Right renal cortex interstitium (tissue), 3 donors: ENCODE data around the gene LY6G5C. TPM values are rescaled to one million over a fixed set of nuclear protein-coding genes. Genes with fewer than 3 reads are reported as not detected.

Experiments
- DNase-seq, 3 donors: peaks; one replicate each; pipeline ENCODE4 v3.0.0-alpha.2; 2013; ENCODE audit warnings: low read depth in 3 of 3, low spot score in 2 of 3
- polyA plus RNA-seq, 3 donors: library from polyadenylated mRNA; unstranded; fragments of 120-200 nt; gene quantifications; one replicate each; pipeline ENCODE4 v1.2.1, GENCODE V29; 2013; ENCODE audit not compliant: insufficient read length in 3 of 3

LY6G5C gene
- polyA plus RNA-seq, 3 donors = 2.4 to 3.2 (median 2.5) TPM

DNA sequence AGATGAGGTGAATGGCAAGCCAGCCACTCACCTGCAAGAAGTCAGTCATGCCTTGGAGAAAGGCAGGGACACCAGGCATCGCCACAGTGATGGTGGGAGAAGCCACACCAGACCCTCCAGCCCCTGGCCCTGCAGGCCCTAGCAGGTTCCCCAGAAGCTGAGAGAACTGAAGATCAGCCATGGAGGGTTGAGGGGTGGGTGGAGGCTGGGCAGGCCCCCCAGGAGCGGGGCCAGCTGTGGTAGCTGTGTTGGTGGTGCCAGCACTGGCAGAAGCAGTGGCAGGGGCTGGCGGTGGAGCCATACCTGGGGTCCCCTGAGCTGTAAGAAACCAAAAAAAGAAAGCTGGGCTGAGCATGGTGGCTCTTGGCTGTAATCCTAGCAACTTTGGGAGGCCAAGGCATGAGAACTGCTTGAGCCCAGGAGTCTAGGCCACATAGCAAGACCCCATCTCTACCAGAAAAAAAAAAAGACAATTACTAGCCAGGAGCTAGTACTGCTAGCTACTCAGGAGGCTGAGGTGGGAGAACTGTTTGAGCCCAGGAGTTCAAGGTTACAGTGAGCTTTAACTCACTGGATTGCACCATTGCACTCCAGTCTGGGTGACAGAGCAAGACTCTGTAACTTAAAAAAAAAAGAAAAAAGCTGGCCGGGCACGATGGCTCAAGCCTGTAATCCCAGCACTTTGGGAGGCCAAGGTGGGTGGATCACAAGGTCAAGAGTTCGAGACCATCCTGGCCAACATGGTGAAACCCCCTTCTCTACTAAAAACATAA is 37.9 kb downstream of the LY6G5C start:
- DNase-seq = no peak

DNA sequence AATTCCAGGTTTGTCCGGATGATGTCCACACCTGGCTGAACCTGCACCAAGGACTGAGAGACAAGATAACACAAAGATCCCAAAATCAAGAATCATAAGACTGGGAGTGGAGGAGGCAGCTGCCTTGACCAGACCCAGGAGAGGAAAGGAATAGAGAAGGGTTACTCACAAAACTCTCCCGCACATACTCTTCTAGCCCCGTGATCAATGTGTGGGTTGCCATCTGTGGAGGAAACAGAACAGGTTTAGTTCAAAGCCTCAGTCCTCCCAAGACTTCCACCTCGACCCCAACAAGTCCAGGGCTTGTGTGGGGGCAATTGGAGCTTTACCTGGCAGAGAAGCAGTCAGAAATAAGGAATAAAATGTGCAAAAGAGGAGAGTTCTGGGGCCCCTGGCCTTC is 39.5 kb downstream of the LY6G5C start:
- DNase-seq = no peak

DNA sequence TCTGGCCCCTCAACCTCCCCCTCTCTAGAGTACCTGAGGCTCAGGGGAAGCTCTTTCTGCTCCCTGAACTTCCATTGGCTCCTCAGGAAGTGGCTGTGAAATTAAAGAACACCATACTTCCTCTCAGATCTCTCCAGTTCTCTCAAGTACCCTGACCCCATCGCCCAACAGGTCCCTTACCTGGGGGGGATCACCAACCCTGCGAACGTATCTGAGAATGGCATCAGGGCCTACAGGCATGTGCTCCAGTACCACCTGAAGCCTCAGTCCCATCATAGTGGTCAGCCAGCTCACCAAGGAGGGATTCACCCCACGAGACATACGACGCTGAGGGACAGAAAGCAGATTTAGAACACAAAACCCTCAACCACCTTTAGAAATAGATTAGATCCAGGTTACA is 40.3 kb downstream of the LY6G5C start:
- DNase-seq = no peak

DNA sequence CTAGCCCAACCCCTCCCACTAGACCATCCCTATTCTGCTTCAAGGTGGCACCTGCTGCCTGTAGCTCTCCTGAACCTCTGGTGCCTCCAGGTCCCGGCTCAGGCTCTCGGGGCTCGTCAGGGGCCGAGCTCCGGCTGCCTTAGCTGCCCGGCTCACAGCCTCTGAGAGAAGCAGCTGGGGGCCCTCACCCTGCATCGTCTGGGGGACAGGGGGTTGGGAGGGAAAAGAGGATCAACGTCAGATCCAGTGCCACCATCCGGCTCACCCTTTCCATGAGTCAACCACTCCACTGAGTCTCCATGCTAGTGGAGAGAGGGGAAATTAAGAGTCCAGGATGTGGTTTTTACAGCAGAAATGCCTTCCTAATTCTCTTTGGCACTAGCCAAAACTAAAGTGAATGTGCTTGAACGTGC is 41.4 kb downstream of the LY6G5C start:
- DNase-seq = no peak

DNA sequence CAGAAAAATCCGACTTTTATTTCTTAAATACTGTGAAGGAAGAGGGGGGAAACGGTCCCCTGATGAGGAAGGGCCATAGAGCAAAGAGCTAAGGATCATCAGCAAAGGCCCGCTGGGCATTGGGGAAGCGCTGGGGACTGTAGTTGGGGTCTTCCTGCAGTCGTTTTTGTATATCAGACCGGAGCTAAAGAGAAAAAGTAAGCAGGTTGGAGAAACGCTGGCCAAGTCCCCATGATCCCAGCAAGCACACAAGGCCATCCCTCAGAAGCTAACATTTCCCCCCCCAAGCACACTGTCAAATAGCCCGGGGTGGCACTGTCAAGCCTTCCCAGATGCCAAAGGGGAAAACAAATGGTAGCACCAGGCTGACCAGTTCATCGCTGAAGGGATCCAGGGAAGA is 41.8 kb downstream of the LY6G5C start:
- no peak for DNase-seq

DNA sequence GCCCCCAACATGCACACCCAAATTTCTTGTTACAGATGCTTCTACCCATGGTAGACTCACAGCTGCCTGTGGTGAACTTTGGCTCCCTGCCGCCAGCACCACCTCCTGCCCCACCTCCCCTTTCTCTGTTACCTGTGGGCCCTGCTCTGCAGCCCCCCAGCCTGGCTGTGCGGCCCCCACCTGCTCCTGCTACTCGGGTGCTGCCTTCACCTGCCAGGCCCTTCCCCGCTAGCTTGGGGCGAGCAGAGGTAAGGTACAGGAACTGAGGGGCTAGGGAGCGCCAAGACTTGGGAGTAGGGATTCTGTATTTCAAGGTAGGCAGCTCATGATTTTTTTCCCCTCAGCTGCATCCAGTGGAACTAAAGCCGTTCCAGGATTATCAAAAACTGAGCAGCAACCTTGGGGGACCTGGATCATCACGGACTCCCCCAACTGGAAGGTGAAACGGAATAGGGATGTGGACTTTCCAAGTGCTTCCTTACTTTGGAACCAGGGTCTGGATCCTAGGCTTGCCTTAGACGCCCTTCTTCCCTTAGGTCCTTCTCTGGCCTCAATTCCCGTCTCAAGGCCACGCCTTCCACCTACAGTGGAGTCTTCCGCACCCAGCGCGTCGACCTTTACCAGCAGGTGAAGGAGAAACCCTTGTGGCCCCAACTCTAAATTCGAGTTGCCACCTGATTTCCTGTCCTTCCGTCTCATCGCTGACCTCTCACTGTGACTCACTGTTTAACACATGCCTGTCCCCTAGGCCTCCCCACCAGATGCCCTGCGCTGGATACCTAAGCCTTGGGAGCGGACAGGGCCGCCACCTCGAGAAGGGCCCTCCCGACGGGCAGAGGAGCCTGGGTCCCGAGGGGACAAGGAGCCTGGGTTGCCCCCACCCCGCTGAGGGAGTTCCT is 43.9 kb downstream of the LY6G5C start:
- no peak for DNase-seq

DNA sequence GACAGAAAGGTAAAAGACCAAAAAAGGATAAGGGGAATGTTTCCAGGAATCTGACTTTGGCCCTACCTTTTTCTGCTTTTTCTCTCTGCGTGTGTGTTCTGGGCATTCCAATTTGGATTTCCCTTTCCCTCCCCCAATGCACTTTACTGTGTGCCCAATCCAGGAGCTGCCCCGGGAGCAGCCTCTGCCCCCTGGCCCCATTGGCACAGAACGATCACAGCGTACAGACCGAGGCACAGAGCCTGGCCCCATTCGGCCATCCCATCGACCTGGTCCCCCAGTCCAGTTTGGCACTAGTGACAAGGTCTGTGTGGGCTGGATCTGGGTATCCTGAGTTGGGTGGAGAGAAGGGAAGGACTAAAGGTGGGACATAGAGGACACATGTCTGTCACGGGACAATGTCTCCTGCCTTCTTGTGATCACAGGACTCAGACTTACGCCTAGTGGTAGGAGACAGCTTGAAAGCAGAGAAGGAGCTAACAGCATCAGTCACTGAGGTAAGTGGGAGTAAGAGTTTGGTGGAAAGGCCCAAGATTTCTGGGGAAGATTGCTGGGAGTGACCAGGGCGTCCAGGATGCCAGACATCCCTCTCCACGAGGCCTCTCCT is 45.8 kb downstream of the LY6G5C start:
- DNase-seq = no peak

DNA sequence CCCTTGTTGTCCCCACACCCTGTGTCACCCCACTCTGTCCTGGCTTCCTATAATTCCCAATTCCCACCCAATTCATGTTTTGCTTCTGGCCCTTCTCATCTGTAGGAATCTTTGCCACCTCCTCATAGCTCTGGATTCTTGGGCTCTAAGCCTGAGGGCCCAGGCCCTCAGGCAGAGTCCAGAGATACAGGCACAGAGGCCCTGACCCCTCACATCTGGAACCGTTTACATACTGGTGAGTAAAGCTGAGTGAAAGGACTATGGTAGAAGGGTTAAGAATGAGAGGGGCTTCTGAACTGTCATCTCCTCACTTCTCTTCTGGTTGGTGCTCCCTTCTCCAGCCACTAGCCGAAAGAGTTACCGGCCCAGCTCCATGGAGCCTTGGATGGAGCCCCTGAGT is 46.7 kb downstream of the LY6G5C start:
- DNase-seq = no peak

DNA sequence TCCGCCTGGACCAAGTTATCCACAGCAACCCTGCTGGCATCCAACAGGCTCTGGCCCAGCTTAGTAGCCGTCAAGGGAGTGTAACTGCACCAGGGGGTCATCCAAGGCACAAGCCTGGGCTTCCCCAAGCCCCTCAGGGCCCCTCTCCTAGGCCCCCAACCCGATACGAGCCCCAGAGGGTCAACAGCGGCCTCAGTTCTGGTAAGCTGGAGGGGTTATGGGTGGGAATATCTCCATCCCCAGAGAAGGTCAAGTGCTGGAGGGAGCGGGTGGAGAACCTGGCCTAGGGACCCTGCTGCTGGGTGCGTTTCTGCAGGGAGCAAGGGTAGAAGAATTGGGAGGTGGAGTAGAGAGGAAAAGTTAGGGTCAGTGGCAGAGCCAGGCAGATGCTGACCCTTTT is 47.4 kb downstream of the LY6G5C start:
- DNase-seq = no peak

DNA sequence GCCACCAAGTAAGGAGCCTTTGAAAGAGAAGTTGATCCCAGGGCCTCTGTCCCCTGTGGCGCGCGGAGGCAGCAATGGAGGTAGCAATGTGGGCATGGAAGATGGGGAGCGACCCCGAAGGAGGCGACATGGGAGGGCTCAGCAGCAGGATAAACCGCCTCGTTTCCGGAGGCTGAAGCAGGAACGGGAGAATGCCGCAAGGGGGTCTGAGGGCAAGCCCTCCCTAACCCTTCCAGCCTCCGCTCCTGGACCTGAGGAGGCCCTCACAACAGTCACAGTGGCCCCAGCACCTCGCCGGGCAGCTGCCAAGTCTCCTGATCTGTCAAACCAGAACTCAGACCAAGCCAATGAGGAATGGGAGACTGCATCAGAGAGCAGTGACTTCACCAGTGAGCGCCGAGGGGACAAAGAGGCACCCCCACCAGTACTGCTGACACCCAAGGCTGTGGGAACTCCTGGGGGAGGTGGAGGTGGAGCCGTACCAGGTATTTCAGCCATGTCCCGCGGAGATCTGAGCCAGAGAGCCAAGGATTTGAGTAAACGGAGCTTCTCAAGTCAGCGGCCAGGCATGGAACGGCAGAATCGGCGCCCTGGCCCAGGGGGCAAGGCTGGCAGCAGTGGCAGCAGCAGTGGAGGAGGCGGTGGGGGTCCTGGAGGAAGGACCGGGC is 48.5 kb downstream of the LY6G5C start:
- DNase-seq = no peak

DNA sequence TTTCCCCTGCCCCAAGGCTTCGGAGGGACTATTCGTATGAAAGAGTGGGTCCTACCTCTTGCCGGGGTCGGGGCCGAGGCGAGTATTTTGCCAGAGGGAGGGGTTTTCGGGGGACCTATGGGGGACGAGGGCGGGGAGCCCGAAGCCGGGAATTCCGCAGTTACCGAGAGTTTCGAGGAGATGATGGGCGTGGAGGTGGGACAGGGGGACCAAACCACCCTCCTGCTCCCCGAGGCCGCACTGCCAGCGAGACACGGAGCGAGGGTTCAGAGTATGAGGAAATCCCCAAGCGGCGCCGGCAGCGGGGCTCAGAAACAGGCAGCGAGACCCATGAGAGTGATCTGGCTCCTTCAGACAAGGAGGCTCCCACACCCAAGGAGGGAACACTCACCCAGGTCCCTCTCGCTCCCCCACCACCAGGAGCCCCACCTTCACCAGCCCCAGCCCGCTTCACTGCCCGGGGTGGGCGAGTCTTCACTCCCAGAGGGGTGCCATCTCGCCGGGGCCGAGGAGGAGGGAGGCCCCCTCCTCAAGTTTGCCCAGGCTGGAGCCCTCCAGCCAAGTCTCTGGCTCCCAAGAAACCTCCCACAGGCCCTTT is 49.1 kb downstream of the LY6G5C start:
- no peak for DNase-seq

DNA sequence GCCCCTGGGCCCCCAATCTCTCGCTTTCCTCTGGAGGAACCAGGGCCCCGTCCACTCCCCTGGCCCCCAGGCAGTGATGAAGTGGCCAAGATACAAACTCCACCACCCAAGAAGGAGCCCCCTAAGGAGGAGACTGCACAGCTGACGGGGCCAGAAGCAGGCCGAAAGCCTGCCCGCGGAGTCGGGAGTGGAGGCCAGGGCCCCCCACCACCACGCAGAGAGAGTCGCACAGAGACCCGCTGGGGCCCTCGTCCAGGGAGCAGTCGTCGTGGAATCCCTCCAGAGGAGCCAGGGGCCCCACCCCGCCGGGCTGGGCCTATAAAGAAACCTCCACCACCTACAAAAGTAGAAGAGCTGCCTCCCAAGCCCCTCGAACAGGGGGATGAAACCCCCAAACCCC is 49.7 kb downstream of the LY6G5C start:
- no peak for DNase-seq

DNA sequence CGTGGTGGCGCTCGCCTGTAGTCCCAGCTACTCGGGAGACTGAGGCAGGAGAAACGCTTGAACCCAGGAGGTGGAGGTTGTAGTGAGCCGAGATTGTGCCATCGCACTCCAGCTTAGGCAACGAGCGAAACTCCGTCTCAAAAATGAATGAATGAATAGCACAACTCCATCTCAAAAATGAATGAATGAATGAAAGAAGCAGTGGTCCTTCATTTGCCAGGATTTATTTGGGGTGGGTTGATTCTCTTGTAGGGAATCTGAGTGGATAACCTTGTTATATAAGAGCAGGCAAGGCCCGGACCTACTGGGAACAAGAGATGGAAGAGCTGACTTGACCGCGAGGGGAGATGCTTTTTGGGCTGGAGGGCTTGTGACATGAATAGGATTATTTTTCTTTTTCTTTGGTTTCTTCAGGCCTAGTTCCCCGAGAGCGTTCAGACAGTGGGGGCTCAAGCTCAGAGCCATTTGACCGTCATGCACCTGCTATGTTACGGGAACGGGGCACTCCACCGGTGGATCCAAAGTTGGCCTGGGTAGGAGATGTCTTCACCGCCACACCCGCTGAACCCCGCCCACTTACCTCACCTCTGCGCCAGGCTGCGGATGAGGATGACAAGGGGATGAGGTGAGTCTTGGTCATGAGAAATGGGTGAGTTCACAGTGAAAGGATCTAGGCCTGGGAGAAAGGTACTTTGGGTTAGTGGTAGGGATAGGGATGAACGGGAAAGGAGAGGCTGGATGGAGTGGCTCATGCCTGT is 50.5 kb downstream of the LY6G5C start:
- no peak for DNase-seq

DNA sequence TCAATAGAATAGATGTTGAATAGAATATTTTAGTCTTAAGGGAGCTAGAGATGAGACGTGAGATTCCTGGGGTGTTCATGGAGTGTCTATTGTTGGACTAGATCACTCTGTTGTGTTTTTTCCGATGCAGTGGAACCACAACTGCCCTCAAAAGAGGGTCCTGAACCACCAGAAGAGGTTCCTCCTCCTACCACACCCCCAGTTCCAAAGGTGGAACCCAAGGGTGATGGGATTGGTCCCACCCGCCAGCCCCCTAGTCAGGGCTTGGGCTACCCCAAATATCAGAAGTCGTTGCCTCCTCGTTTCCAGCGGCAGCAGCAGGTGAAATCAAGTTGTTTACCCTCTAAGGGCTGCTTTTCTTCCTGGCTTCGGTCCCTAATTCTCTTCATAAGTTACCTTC is 51.9 kb downstream of the LY6G5C start:
- DNase-seq = no peak

DNA sequence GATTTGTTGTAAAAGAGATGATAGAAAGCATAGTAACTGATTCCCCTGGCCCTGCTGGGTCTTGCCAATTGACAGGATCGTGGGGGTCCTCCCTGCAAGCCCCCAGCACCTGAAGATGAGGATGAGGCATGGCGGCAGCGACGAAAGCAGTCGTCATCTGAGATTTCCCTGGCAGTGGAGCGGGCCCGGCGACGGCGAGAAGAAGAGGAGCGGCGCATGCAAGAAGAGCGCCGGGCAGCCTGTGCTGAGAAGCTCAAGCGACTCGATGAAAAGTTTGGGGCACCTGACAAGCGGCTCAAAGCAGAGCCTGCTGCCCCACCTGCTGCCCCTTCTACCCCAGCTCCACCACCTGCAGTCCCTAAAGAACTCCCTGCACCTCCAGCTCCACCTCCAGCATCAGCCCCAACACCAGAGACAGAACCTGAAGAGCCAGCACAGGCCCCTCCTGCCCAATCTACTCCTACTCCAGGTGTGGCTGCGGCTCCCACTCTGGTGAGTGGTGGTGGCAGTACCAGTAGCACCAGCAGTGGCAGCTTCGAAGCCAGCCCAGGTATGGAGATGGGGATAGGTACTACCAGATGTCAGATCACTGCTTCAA is 53.1 kb downstream of the LY6G5C start:
- DNase-seq = no peak

DNA sequence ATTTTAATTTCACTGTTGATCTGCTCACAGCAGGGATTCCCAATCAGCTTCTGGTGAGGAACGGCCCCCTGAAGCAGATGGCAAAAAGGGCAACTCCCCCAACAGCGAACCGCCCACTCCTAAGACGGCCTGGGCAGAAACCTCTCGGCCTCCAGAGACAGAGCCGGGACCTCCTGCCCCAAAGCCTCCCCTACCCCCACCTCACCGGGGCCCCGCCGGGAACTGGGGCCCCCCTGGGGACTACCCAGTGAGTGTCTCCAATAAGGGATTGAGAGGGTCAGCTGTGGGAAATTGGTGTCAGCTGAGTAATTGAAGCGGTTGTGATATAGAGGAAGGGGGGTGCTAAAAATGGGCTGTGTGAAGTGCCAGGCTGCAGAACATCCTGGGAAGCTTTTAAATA is 53.9 kb downstream of the LY6G5C start:
- no peak for DNase-seq
